NCI-H146 (cell line): ENCODE data around the gene BBS5.

Source experiments
- DNase-seq: peaks from one replicate; lab custom pipeline; 2025; lab: John Stamatoyannopoulos, UW

BBS5 gene

DNA sequence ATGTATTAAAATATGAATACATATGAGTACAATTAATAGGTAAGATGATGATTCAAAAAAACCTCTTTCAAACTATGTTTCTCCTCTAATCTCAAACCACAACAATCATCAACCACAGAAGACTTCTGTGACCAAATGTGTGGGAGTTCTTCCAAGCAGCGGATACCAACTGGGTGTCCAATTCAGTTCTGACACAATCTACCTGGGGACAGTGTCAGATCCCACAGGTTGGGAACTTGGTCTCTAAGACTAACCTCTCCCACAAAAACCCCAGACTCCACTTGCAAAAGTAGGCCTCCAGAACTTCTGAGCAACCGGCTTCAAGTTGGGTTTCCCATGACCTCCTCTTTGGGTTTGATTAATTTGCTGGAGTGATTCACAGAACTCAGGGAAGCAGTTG is 67.5 kb downstream of the BBS5 start:
- DNase-seq = no peak
